Natural killer cell treated with Interleukin-12 subunit alpha and Interleukin-12 subunit beta and Interleukin-15 and Interleukin-18, amount 100 ng/mL, for 72 hours (primary cell): ENCODE measurements around the gene PCF11. TPM values are rescaled to one million over a fixed set of nuclear protein-coding genes. Genes with fewer than 3 reads are reported as not detected.
"Not testable (repeated sequence)": the region's sequence is repeated elsewhere in the genome, so short reads cannot be mapped to it uniquely, and the experiment has no call there.

Source experiments
- ATAC-seq, 2 donors: fragments of 150-1000 bp; cut with Tn5 transposase in 1 of 2; sonication (Bioruptor Pico), chemical (Tn5 transposase) in 1 of 2; 2 replicates each; pipeline ENCODE4 v1.10.0; 2021
- DNase-seq: peaks from one replicate; pipeline ENCODE4 v3.0.0; 2022; ENCODE audit warnings: low spot score
- H3K27ac Mint-ChIP-seq, 2 donors: 1 replicate in 1 of 2; 2 replicates in 1 of 2; pipeline ENCODE4 v1.8.0; 2022; ENCODE audit warnings: mixed read lengths in 2 of 2, mild to moderate bottlenecking in 1 of 2, moderate library complexity in 1 of 2
- H3K27me3 Mint-ChIP-seq, 2 donors: 1 replicate in 1 of 2; 2 replicates in 1 of 2; pipeline ENCODE4 v1.8.0; 2022; ENCODE audit warnings: mixed read lengths in 2 of 2
- H3K36me3 Mint-ChIP-seq: one replicate; pipeline ENCODE4 v1.8.0; 2022; ENCODE audit warnings: mixed read lengths
- H3K4me1 Mint-ChIP-seq, 2 donors: 1 replicate in 1 of 2; 2 replicates in 1 of 2; pipeline ENCODE4 v1.8.0; 2022; ENCODE audit warnings: low read depth in 2 of 2, mixed read lengths in 2 of 2, mild to moderate bottlenecking in 1 of 2
- H3K4me3 Mint-ChIP-seq: one replicate; pipeline ENCODE4 v1.8.0; 2022; ENCODE audit warnings: mixed read lengths
- H3K9me3 Mint-ChIP-seq: 2 replicates; pipeline ENCODE4 v1.8.0; 2022; ENCODE audit warnings: mixed read lengths
- total RNA-seq, 2 donors: library from RNA; stranded (reverse); gene quantifications; one replicate each; pipeline ENCODE4 v1.2.3, GENCODE V29; 2022

PCF11 gene
- total RNA-seq, 2 donors from 2014 or later, result 63.4 to 74.3 TPM

DNA sequence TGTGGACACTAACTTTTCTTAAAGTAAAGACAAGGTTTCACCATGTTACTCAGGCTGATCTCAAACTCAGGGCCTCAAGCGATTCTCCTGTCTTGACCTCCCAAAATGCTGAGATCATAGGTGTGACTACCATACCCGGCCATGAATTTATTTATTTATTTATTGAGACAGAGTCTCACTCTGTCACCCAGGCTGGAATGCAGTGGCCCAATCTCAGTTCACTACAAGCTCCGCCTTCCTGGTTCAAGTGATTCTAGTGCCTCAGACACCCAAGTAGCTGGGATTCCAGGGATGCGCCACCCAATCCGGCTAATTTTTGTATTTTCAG, 29.7 kb upstream of the PCF11 start:
- H3K9me3 Mint-ChIP-seq, result no peaks in the 10 kb centered on the region
- peaks cover 0 to 2% of the 10 kb centered on the region in 2 donors for H3K27me3 Mint-ChIP-seq
- no peak for ATAC-seq
- H3K4me3 Mint-ChIP-seq, result no peak overlapping the region
- H3K27ac Mint-ChIP-seq, result no peak overlapping the region
- peaks cover 3 to 7% of the 10 kb centered on the region in 2 donors for H3K4me1 Mint-ChIP-seq
- no peak for DNase-seq
- no peaks in the 10 kb centered on the region for H3K36me3 Mint-ChIP-seq

DNA sequence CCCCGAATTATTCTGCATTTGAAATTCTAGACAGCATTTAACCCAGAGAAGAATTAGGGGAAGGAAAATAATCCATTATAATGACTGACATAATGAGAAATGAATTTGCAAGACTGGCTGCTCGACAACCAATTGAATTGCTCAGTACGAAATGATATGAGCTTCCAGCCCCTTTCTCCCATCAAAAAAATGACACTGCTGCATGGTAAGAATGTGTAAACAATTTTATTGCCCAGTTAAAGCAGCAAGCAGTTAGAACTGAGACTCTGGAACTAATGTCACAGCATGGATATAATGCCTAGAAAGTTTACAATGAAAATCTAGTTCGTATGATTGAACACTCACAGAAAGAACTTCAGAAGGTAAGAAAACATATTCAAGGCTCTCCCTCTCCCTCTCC, 24.7 kb upstream of the PCF11 start:
- DNase-seq (no peak), ATAC-seq (no peak)
- Mint-ChIP-seq H3K4me1 (no peaks in the 10 kb centered on the region), H3K27ac (no peak overlapping the region), H3K36me3 (no peaks in the 10 kb centered on the region), H3K27me3 (peaks cover 0 to 2% of the 10 kb centered on the region in 2 donors), H3K9me3 (no peaks in the 10 kb centered on the region), H3K4me3 (no peak overlapping the region)

DNA sequence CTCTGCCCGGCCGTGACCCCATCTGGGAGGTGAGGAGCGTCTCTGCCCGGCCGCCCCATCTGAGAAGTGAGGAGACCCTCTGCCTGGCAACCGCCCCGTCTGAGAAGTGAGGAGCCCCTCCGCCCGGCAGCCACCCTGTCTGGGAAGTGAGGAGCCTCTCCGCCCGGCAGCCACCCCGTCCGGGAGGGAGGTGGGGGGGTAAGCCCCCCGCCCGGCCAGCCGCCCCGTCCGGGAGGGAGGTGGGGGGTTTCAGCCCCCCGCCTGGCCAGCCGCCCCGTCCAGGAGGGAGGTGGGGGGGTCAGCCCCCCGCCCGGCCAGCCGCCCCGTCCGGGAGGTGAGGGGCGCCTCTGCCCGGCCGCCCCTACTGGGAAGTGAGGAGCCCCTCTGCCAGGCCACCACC, 23.7 kb upstream of the PCF11 start:
- not testable (repeated sequence) for H3K27me3 Mint-ChIP-seq, H3K4me3 Mint-ChIP-seq, H3K9me3 Mint-ChIP-seq, H3K27ac Mint-ChIP-seq, ATAC-seq, H3K4me1 Mint-ChIP-seq, DNase-seq, H3K36me3 Mint-ChIP-seq

DNA sequence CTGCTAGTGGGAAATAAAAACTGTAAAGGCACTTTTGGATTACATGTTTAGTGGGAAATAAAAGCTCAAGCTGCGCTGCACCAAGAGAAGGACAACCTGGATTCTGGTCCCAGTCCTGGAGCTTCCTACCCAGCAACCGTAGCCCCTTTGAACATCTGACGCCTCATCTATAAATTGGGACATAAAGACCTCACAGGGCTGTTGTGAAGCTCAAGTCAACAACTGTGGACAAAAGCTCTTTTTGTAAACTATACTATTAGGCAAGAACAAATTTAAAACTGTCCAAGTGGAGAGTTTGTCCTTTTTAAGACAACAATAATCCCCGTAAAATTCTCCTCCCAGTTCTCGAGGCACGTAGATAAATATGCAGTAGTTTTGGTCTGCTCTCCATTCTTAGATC, 17.6 kb upstream of the PCF11 start:
- Mint-ChIP-seq H3K27me3 (no peaks in the 10 kb centered on the region), H3K36me3 (no peaks in the 10 kb centered on the region), H3K27ac (no peak overlapping the region), H3K4me3 (no peak overlapping the region), H3K9me3 (no peaks in the 10 kb centered on the region), H3K4me1 (no peaks in the 10 kb centered on the region)
- ATAC-seq, result no peak
- no peak for DNase-seq

DNA sequence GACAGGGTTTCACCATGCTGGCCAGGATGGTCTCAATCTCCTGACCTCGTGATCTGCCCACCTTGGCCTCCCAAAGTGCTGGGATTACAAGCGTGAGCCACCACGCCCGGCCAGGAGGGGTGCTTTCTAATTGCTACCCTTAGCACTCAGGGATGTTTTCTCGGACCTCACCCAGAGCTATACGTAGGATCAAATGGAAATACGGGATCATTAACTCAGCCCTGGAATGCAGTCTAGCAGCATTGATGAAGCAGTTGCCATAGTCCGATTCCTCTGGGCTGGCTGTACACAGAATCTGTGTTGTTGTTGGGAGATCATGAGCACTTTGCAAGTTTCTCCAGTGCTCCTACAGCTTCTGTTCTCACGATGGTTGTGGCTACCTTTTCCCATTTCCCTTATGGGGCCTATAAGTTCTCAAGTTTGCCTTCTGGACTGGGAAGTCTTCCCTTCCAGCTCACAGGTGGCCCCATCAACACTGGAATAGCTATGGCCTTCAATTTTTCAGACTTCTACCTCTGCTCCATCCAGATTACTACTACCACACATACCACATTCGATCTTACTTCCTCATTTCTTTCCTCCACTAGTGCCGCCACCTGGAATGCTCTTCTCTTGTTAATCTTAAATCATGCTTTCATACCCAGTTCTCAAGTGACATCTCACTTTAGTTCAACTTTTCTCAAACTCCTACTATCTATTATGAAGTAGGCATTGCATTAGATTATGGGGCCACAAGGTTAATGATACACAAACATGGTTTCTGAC, 16.1 kb upstream of the PCF11 start:
- no peaks in the 10 kb centered on the region for H3K9me3 Mint-ChIP-seq
- no peak overlapping the region for H3K27ac Mint-ChIP-seq
- H3K27me3 Mint-ChIP-seq, result peaks cover 0 to 6% of the 10 kb centered on the region in 2 donors
- DNase-seq (no peak), ATAC-seq (no peak)
- H3K4me1 Mint-ChIP-seq, result no peaks in the 10 kb centered on the region
- H3K4me3 Mint-ChIP-seq, result no peak overlapping the region
- no peaks in the 10 kb centered on the region for H3K36me3 Mint-ChIP-seq

DNA sequence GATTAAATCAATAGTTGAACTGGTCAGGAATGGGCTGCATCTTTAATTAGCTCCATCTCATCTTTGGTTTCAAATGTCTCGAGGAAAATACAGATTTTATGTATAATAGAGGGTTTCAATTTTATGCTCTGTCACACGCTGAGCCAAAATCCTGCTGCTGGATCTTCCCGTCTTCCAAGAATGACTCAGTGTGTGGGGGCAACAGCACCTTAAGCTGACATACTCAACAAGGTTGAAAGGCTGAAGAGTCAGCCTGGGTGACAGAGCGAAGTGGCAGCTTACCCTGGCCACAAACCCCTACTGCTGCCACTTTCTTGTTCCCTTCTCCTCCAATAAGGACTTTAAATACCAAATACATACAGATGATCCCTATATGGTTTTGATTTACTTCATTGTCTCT, 9.0 kb upstream of the PCF11 start:
- DNase-seq, result no peak
- H3K9me3 Mint-ChIP-seq, result no peaks in the 10 kb centered on the region
- H3K27me3 Mint-ChIP-seq, result peaks cover 0 to 6% of the 10 kb centered on the region in 2 donors
- H3K4me1 Mint-ChIP-seq, result no peaks in the 10 kb centered on the region
- no peak overlapping the region for H3K27ac Mint-ChIP-seq
- no peaks in the 10 kb centered on the region for H3K36me3 Mint-ChIP-seq
- ATAC-seq, result no peak
- H3K4me3 Mint-ChIP-seq, result no peak overlapping the region

DNA sequence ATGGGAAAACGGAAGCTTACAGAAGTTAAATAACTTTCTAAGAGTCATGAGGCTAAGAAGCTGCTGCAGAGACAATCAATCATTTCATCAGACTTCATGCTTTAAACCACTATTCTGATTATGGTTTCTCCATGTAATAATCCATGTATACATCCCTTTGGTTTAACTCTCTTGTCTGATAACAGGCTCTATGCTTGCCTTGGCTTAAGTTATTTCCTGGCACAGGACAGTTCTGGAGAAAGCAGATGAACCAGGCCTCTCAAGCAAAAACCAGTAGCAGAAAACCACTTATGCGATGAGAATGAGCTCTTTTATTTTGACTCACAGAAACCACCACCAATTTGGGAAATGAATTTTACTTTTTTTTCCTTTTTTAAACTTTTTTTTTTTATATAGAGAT, 6.5 kb upstream of the PCF11 start:
- H3K27me3 Mint-ChIP-seq, result no peaks in the 10 kb centered on the region
- no peaks in the 10 kb centered on the region for H3K36me3 Mint-ChIP-seq
- H3K4me1 Mint-ChIP-seq, result no peaks in the 10 kb centered on the region
- no peak overlapping the region for H3K27ac Mint-ChIP-seq
- DNase-seq (no peak), ATAC-seq (no peak)
- H3K4me3 Mint-ChIP-seq, result no peak overlapping the region
- H3K9me3 Mint-ChIP-seq, result no peaks in the 10 kb centered on the region

DNA sequence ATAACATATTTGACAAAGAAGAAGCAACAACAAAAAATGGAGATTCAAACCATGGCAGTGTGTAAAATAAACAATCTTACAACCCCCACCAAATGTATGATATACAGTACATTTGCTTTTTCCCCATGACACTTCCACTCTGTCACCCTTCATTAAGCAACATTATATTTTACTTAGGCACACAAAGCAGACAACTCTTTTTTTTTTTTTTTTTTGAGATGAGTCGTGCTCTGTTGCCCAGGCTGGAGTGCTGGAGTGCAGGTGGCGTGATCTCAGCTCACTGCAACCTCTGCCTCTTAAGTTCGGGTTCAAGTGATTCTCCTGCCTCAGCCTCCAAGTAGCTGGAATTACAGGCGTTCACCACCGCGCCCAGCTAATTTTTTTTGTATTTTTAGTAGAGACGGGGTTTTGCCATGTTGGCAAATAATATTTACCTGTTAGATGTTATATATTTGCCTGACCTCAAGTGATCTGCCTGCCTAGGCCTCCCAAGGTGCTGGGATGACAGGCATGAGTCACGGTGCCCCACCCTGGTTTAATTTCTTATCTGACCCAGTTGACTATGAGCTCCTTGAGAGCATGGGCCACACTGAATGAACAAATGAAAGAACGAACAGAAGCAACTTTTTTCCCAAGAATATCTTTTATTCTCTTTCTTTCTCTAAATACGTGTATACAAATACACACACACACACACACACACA, 5.5 kb upstream of the PCF11 start:
- Mint-ChIP-seq H3K36me3 (no peaks in the 10 kb centered on the region), H3K4me1 (no peaks in the 10 kb centered on the region), H3K4me3 (no peak overlapping the region), H3K27ac (no peak overlapping the region), H3K27me3 (no peaks in the 10 kb centered on the region), H3K9me3 (no peaks in the 10 kb centered on the region)
- no peak for DNase-seq
- no peak for ATAC-seq

DNA sequence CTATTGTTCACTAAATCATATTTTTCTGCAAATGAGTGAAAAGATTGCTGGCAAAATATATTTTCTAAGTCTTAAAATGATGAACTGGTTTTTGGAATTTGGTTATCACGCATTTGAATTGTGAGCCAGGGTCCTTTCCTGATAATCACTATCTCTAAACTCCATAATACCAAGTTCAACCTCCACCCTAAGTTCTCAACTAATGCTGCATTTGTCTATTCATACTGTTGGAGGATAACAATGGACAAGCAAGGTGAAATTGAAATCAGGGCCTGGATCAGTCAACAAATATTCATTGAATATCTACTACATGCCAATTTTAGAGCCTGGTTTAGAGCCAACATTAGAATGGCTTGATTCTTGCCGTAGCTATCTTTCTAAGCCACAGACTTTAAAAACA, 4.7 kb upstream of the PCF11 start:
- Mint-ChIP-seq H3K9me3 (no peaks in the 10 kb centered on the region), H3K27ac (no peak overlapping the region), H3K4me3 (no peak overlapping the region), H3K36me3 (no peaks in the 10 kb centered on the region), H3K27me3 (no peaks in the 10 kb centered on the region), H3K4me1 (no peaks in the 10 kb centered on the region)
- ATAC-seq (no peak), DNase-seq (no peak)

DNA sequence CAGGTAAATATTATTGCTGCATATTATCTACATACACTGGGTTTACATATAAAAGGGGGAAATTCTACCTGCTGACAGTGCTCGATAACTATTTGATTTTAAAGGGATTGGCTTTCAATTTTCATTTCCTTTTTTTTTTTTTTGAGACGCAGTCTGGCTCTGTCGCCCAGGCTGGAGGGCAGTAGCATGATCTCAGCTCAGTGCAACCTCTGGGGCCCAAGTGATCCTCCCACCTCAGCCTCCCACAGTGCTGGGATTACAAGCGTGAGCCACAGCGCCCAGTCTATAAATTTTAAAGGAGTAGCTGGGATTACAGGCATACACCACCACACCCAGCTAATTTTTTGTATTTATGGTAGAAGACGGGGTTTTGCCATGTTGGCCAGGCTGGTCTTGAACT, 3.2 kb upstream of the PCF11 start:
- DNase-seq, result no peak
- ATAC-seq, result no peak
- H3K27ac Mint-ChIP-seq, result no peak overlapping the region
- no peaks in the 10 kb centered on the region for H3K9me3 Mint-ChIP-seq
- peaks cover 11% of the 10 kb centered on the region for H3K36me3 Mint-ChIP-seq
- no peak overlapping the region for H3K4me3 Mint-ChIP-seq
- H3K27me3 Mint-ChIP-seq, result no peaks in the 10 kb centered on the region
- H3K4me1 Mint-ChIP-seq, result peaks cover 3 to 5% of the 10 kb centered on the region in 2 donors

DNA sequence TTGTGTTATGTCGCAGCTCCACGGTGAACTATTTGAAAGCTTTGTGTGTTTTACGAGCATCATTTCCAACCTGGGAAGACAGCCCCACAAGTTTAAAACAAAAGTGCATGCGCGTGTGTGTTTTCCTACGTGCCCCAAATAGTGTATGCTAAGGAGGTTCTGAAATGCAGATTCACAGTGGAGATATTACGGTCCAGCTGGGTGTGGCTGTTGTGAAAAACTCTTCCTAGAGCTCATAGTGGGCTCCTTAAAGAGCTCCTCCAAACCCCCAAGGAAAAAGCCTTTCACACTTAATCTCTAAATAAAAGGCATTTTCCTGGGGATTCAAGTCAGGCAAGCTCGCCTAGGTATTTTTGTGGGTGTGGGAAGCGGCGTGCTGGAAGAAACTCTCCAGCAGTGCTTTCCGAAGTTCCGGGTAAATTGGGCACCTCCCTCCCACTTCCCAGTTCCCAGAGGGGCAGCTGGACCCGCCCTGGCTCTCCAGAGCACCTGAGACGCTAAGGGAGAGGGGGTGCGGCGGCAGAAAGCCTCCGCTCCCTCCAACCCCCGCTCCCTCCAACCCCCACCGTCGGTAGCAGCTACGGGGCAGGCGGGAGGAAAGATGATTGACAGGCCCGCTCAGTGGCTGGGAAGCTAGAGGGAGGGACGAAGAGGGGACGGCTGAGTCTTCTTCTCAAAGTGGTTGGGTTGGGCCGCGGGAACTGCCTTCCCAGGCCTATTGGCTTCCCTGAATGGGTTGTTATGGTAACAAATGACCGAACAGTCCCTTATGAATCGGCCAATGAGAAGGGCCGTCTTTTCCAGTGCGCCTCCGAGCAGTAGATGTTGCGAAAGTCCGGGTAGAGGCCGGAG, 561 bp upstream of the PCF11 start:
- DNase-seq (peak; percentile 99), ATAC-seq (peak; percentile 96 to 97)
- Mint-ChIP-seq H3K36me3 (peaks cover 29% of the 10 kb centered on the region), H3K4me1 (peaks cover 22 to 29% of the 10 kb centered on the region in 2 donors), H3K27ac (peak overlapping the region; percentile 91 to 99), H3K9me3 (no peaks in the 10 kb centered on the region), H3K27me3 (no peaks in the 10 kb centered on the region), H3K4me3 (peak overlapping the region; percentile 98)

DNA sequence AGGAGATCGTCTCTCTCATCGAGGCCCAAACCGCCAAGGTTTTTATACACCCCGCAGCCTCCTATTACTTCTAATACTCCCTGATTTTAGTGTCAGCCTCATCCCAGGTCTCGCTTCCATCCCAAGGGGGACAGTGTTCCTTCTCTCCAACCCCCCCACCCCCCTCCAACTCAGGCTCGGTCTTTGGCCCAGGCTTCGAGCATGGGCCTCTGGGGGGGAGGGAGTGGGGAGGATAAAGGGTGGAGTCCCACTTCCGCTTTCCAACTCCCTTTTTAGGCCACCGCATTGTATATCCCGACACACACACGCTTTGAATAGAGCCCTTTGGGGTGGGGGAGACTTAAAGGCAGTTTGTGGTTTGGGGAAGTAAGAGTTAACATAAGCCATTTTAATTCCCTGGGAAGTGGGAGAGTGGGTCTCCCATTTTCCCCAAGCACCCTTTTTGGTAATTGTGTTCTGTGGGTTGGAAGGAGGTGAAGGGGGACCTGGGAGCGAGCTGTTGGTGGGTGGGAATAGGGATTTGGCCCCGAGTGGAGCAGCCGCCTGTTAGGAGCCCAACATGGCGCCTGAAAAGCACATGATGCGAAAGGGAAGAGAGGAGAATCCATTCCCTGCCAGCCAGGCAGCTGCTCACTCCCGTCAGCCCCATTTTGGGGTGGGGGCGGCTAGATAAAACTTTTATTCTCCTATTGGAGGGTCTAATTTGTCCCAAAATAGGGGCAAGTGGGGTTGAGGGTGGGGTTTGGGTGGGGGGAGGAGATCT, 844 bp downstream of the PCF11 start:
- no peak for ATAC-seq
- no peaks in the 10 kb centered on the region for H3K9me3 Mint-ChIP-seq
- H3K4me1 Mint-ChIP-seq, result peaks cover 32 to 42% of the 10 kb centered on the region in 2 donors
- H3K4me3 Mint-ChIP-seq, result peak overlapping the region; percentile 98
- no peak for DNase-seq
- H3K27ac Mint-ChIP-seq, result peak overlapping the region; percentile 91 to 99
- no peaks in the 10 kb centered on the region for H3K27me3 Mint-ChIP-seq
- H3K36me3 Mint-ChIP-seq, result peaks cover 36% of the 10 kb centered on the region

DNA sequence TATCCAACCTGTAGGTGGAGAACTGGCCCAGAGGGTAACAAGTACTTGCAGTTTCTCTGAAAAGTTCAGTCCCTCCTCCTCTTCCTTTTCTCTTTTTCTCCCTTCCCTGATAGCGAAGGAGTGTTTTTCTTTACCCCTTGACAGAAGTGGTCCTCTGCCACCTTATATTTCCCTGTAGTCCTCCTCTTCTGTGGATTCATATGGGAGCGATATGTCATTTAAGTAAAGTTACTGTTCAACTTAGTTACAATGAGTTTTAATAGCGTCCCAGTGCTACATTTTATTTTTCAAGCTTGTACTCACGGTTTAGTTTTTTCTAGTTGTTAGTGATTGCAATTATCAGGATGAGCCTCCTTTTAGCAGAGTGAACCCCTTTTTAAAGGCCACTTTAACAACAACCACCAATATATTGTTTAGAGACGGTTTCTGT, 1.4 kb downstream of the PCF11 start:
- Mint-ChIP-seq H3K4me3 (peak overlapping the region; percentile 98), H3K4me1 (peaks cover 33 to 42% of the 10 kb centered on the region in 2 donors), H3K36me3 (peaks cover 36% of the 10 kb centered on the region), H3K27ac (peak overlapping the region; percentile 91 to 99), H3K9me3 (no peaks in the 10 kb centered on the region), H3K27me3 (no peaks in the 10 kb centered on the region)
- DNase-seq, result no peak
- ATAC-seq, result no peak
